Measurements from ENCODE around the gene PHGDH.
"Not testable (repeated sequence)": the region's sequence is repeated elsewhere in the genome, so short reads cannot be mapped to it uniquely, and the experiment has no call there.

Gene PHGDH

DNA sequence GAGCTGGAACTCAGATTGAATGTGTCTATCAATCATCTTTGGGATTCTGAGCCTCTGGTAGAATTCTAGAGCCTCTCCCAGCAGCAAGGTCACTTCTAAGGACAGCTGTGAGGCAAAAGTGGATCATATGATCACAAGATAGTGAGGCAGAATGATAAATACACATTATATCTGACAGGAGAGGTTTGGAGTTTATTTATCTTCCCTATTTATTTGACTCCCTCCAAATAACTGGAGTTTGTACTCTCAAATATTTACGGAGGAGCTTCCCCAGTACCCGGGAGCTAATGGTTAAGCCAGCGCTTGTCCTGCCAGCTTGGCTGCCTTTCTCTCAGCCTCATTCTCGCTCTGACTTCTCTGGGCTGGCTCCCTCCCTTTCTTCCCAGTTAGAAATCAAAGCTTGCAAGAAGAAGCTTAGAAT lies 54.6 kb downstream of the PHGDH start:
- no peak for DNase-seq

DNA sequence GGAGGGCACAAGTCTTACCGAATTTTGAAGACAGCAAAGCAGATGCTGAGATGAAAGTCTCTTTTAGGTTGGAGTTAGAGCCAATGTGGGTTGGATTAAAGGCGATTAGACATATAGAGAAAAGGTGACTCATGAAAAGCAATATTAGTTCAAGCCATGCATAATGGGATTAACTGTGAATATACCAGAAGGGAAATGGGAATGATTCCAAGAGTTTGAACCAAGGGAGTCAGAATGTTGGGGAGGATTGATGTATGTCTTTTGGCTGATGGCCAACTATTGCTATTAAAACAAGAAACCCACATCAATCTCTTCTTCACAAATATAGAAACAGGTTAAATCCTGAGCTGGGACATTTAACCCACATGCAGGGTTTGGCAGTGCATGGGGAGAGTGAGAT lies 55.8 kb downstream of the PHGDH start:
- DNase-seq: no peak

DNA sequence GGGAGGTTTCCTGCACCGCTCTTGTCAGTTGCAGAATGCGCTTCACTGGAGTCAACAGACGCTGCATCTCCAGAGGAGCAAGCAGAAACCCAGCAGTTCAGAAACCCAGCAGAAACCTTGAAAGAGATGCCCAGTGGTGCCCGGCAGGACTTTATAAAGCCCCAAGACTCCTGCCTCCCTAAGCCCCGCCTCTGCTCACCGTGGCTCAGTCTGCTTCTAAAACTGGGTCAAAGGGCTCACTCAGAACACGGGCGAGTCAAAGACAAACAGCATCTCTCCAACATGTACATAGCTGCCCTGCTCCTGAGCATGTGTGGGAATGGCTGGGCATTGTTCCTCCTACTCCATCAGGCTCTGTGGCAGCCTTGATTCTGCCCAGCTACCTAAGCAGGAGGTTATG lies 57.0 kb downstream of the PHGDH start, which contains the start of gene HMGCS2:
Gene HMGCS2 (minus strand): TSS at position 128 of the 400 bp plus-strand sequence. CDS start 61 bp downstream, at position 67.
- no peak for DNase-seq

DNA sequence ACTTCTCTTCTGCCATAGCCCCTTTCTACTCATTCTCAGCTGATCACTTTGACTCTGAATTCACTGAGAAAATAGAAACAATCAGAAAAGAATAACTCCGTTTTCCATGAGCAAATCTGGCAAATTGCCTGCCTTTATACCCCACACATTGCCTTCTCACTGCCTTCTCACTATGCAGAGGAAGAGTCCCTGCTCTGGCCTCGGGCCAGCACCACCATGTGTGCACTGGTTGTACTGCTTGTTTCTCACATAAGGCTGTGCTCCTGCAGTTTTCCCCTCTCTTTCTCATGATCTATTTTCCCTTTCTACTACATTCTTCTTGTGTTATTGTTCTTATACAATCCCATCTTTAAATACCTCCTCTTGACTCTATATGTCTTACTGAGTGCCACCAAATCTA lies 59.3 kb downstream of the PHGDH start:
- DNase-seq: no peak

DNA sequence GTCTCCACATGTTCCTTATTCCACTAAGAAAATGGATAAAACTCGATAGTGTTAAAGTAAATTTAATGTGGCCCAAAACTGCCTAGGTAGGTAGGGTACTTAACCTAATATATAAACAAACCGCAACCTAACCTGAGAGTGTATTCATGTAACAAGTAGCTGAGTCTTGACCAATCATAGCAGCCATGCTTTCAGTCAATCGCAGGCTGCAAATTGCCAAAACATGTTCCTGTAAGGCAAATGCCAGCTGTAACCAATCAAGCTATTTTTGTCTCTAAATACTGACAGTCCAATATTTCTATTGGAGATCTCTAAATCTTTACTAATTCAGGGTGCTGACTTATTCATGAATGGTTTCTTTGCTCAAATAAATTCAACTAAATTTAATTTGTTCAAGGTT lies 60.0 kb downstream of the PHGDH start:
- DNase-seq: no peak

DNA sequence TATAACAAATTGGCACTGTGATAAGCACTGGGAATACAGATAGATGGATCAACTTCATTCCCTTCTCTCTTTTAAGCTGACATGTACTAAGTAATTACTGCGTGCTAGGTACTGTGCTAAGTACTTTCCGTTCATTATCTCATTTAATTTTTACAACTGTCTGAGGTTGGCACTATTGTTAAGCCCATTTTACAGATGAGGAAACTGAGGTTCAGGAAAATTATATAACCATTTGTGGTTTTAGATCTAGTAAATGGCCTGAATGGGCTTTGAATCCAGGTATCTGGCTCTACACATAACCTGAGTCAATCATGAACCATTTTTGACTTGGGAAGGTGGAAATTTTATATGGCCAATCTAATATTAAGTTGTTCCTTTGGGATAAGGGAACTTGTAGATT lies 60.6 kb downstream of the PHGDH start:
- DNase-seq: no peak

DNA sequence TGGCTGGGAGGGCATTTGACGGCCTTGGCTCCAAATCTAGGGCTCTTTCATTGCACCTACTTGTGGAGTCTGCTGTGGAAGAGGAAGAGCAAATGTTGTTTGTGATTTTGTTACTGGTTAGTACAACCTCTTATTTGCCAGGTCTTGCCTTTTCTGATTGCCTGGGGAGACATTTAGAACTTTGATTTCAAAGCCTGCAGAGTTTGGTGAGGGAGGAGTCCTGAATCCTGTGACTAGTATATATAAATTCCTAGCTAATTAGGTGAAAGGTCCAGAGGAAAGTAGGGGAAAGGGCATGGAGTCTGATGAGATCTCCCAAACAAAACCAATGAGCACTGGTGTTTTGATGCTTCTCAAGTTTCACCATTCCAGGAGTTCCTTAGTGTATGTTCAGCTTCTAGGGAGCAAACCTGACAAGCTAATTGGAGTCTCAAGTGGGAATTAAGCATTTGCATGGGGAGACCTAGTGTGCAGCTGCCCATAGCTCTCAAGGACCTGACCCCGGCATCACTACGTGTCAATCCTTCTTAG lies 62.0 kb downstream of the PHGDH start:
- no peak for DNase-seq

DNA sequence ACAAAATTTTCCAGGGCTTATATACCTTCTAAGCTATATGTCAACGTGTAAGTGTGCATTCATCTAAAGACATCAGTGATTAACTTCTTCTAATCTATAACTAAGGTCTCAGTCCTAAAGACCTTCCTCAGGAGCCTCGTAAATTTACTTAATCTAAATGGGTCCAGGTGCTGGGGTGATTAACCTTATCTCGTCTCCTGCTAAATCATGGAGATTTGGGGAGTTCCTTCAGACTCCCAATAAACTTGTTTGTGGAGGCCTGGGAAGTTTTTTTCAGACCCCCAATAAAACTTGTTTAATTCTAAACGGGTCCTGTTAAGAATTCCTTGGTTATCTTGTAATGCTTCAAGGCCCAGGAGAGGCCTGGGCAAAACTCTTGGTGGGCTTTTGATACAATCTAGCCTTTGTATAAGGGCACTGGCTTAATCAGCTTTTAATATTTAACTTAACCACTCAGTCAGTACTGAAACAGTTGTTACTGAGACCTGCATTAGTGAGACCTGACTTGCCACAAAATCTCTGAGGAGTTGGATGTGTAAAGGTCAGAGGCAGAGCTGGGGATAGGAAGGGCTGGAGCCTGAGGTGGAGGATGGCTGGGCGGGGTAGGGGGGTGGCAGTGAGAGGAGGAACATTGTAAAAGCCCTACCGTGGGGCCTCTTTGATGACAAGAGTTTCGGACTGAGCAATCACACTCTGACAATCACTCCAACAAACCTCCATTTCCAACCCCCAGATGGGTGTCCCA lies 63.2 kb downstream of the PHGDH start:
- no peak for DNase-seq

DNA sequence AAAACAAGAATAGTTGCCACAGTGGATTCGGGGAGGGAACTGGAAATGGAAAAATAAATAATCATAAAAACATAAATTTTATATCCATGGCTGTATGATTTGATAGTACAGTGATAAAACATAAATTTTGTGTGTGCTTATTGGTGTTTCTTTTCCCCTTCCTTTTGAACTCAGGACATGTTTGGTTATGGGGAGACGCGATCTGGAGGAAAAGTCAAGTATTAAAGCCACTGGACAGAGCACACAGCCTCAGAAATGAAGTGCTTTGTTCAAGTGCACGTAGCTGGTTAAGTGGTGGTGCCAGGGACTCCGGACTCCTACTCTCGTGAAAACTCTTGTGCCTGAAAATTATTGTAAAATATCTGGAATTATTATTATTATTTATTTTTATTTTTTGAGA lies 66.6 kb downstream of the PHGDH start:
- DNase-seq: no peak

DNA sequence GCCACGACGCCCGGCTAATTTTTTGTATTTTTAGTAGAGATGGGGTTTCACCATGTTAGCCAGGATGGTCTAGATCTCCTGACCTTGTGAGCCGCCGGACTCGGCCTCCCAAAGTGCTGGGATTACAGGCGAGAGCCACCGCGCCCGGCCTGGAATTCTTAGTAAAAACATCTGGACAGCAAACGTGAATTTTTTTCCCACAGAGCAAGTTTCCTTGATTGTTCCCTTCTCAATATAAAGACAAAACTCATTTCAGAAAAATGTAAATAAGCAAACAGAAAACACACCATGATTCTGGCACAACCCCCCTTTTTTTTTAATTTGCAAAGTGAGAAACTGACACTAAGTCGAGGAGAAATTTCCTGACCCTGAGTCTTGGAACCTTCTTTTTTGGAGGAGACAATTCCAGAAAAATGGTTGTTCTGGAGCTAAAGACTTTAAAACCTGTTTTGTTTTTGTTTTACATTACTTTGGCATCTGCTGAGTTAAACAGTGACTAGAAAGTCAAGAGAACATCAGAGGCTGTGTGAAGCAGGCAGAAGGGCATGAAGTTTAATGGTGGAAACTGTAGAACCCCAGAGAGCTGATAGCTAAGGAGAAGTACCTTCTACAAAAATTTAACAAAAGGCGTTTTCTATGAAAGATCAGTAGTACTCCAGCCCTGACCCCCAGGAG lies 67.3 kb downstream of the PHGDH start:
- no peak for DNase-seq

DNA sequence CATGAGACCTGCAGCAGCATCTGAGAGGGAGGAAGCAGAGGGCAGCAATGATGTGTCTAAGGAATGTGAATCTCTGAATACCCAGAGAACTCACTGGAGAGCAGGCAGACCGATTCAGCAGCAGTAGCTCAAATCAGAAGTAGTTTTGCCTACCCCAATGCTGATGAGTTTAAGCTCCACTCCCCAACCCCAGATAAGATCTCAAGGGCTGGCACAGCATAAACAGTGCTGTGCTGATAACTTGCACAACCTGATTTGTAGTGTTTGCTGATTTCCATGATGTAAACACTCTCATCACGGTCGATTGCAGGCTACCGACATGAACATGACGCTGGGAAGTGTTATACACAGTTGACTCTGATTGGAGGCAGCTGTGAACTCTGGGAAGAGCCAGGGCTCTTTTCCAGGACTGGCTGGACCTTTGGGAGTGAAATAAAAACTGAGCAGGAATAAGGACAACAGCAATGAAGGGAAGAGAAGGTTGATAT lies 68.2 kb downstream of the PHGDH start:
- DNase-seq: no peak

DNA sequence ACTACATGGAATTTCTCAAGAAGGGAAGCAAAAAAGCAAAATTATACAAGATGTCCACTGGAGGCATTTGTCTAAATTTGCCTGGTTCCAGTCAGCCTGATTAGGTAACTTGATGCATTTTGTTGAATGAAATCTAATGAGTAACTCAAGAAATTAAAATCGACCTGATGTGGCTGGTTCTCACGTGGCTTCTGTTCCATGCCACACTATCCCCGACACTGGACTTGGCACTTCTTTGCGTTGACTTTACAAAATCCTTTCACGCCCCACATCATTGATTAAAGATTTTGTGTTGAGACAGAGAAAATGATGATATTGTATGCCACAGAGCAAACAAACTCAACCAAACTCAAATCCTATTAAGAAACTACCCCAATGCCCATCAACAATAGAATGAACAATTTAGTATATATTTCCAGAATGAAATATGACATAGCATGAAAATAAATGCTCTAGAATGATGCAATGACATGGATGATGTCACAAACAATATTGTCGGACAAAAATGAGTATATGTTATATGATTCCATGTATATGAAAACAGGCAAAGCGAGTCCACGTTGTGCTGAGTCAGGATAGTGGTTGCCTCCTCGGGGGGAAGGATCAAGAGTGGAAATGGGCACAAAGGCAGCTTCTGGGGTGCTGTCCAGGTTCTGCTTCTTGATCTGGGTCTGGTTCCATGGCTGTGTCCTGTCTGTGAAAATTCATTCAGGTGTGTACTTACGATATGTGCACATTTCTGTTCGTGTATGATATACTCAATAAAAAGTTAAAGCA lies 69.9 kb downstream of the PHGDH start:
- no peak for DNase-seq

DNA sequence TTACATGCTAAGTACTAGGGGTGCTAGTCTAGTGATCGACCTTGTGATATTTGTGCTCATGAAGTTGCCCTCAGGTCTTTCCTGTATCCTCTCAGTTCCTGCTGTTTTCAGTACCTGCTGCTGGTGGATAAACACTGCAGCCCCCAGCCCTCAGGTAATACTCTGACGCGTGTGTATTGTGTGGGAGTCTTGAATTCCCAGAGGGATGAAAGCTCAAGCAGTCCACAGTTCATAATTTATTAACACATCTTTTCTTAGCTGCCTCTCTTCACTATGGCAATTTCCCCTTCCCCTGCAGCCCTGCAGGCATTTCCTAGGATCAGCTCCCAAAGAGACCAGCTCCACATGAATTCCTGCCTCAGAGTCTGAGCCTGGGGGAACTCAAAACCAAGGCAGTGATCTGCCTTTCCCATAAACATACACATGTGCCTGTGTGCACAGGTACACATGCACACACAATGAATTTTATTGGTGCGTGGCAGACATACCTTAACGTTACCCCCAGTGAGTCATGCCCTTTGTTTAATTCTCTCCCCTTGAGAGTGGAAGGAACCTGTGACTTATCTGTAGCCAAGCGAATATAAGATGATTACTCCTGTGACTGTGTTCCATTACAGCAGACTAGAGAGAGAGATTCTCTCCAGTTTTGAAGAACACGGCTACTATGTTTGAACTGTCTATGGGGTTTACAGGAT lies 71.0 kb downstream of the PHGDH start:
- no peak for DNase-seq

DNA sequence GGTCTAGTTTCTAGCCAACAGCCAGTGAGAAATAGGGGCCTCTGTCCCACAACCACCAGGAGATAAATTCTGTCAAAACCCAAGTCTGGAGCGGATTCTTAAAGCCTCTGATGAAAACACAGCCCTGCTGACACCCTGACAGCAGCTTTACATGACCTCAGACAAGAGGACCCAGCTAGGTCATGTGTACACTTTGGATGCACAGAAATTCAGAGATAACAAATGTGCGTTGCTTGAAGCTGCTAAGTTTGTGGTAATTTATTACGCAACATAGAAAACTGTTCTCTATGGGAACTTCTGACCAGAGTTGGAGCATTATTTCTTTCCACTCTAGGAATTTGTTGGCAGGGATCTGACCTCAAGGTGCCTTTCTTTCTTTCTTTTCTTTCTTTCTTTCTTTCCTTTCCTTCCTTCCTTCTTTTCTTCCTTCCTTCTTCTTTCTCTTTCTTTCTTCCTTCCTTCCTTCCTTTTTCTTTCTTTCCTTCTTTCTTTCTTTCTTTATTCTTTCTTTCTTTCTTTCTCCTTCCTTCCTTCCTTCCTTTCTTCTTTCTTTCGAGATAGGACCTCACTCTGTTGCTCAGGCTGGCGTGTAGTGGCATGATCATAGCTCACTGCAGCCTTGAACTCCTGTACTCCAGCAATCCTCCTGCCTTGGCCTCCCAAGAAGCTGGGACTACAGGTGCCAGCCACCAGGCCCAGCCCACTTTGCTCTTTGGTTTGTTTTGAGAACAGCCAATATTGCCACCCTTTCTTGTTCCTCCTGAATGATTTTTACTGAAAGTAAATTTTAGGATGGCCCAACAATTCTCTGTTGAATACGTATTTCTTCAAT lies 71.8 kb downstream of the PHGDH start:
- DNase-seq: no peak

DNA sequence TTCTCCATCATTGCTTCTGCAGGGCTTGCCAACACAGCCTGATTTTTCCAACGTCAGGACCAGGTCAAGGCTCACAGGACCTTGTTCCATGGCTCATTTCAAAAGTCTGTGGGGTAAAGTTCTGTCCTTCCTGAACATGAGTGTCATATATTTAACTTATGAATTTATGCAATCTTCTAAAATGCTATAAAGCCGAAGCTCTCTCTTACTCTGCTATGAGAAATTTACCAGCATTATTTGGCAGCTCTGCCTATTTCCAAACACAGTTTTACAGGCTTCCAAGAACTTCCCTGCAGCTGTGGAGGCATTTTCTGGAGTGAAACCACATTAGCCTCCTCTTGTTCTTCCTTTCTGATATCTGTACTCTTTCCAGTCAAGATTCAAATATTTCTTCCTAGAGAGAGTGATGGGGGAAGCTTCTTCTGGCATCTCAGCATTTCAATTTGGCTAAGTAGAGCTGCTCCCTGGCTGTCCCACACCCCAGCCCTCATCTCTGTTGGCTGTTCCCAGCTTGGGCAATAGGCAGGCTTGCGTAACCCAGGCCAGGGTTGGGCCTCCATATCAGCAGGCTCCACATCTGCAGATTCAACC lies 72.6 kb downstream of the PHGDH start:
- no peak for DNase-seq

DNA sequence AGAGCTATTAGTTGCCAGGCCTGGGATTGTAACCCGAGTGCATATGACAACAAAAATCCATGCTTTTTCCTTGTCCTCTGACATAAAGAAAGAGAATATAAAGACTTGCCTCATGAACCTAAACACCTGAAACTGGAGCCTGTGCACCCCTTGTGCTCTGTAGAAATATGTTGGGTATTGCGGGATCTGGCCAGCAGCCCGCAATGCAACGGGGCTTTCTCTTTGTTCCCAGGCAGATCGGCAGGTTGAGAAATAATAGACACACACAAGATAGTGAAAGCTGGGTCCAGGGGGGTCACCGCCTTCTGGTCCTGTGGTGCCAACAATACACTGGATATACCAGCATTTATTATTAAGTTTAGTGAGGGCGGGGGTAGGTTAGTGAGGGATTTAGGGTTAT lies 74.3 kb downstream of the PHGDH start:
- not testable (repeated sequence) for DNase-seq

DNA sequence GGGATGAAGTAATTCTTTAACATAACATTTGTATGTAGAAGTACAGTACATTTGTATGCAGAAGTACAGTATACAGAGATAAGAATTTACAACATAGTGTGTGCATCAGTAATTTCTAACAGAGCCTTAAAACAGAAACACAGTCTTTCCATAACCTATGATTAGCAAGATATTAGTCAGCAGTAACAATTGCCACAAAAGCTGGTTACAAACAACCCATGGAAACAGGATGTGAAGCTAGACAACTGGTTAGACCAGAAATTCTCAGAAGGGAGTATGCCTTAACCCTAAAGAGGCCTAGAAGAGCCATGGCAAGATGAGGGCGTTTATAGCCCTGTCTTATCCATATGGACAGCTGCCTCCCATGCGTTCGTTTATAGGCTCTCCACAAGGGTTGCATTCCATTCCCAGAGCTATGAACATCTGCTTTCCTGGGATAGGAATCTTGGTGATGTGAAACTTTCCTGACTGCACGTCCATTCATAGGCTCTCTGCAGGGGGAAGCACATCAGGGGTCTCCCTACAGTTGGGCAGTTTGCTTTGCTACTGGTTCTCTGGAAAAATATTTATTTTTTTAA lies 74.8 kb downstream of the PHGDH start:
- not testable (repeated sequence) for DNase-seq

DNA sequence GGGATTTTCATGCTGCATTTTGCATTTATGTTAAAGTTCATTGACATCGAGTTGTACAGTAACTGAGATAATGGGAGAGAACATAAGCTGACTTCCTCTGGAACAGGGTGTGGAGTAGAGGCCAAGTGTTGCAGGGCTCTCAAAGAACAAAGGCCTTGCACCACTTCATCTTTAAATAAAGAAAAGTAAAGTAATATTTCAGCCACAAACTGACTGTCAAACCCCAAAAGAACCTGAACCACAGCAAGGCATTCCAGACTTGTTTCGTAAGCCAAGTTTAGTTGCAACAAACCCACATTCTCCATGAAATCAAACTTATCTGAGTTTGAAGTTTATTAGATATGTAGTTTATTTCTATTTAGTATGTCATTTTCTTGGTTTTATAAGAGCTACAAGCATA lies 76.0 kb downstream of the PHGDH start:
- no peak for DNase-seq

DNA sequence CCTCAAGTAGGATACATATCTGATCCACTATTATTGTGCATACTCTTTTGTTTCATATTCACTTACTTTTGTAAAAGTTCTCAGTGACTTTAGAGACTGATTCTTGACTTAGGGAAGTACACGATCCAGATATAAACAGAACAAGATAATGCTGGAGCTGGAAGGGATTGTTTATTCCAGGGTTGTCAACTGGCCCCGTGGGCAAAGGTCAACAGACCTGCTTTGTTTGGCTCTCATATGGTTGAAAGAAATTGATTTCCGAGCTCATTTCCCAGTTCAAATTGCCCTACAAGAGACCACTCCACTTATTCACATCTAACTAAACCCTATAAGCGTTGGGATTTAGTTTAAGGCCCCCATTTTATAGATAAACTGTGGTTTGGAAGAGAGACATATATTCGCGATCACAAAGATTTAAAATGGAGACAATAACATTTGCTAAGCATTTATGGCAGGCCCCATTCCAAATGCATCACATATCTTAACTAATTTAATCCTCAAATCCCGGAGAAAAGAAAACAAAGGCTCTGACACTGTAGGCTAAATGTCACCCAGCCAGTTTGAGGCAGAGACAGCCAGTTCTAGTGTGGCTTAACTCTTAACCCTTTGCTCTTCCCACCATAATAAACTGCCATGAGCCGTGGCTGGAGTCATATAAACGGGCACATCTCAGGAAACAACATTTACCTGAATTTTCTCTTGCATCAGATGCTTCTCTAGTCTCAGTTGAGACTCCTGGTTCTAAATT lies 78.9 kb downstream of the PHGDH start:
- no peak for DNase-seq

DNA sequence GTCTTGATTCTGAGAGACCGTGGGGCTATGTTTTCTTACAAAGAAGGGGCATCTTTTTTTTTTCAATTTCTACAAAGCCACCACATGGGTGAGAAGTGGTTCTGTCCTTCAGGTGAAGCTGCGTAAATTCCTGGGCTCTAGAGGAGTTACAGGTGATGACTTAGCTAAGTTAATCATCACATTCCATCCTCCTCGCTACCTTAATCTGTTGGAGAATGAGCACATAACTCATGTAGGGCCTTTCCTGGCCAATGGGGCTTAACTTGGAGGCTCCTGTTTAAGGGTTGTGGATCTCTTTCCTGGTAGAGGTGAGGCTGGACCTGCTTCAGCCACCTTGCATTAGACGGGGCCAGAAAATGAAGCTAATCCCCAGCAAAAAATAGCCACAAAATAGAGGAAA lies 79.6 kb downstream of the PHGDH start:
- DNase-seq: no peak

All from NCI-H2107 (cell line).